D341Med (cell line): ENCODE data around the gene DBN1.

Source experiments
- DNase-seq: peaks from one replicate; pipeline ENCODE4 v3.0.0; 2012; ENCODE audit warnings: low spot score

The DBN1 gene

DNA sequence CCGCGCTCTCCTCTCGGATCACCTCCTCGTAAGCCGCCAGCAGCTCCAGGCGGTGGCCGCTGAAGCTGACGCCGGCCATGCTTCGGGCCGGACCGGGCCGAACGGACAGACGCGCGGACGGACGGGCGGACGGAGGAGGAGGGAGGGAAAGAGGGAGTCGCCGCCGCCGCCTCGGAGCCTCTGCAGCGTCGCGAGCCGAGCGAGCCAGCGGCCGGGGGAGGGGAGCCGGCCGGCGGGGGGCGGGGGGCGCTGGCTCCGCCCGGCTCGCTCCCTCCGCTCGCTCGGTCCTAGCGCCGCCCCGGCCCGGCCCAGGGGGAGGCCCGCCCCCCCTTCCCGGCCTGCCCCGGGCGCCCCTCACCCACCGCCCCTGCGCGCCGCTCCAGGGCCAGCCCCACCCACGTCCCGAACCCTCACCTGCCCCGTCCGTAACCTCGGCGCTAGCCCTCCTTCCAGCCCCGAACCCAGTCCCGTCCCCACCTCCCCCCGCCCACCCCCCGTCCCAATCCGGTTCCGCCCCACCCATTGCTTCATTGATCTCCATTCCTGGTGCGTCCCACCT is at the start of gene DBN1:
Gene DBN1 (minus strand): TSS at position 192 of the 559 bp plus-strand sequence. CDS start 113 bp downstream, at position 79.
- DNase-seq = peak; percentile 97

GRCh38 chr5:177520916-177521513 is 47.6 kb upstream of the DBN1 start:
- no peak for DNase-seq

- DNase-seq = no peak
These were observed 46.8 kb upstream of the DBN1 start for GRCh38 chr5:177520271-177520670.

- DNase-seq = no peak
These were observed 46.2 kb upstream of the DBN1 start for GRCh38 chr5:177519463-177520235.

DNA sequence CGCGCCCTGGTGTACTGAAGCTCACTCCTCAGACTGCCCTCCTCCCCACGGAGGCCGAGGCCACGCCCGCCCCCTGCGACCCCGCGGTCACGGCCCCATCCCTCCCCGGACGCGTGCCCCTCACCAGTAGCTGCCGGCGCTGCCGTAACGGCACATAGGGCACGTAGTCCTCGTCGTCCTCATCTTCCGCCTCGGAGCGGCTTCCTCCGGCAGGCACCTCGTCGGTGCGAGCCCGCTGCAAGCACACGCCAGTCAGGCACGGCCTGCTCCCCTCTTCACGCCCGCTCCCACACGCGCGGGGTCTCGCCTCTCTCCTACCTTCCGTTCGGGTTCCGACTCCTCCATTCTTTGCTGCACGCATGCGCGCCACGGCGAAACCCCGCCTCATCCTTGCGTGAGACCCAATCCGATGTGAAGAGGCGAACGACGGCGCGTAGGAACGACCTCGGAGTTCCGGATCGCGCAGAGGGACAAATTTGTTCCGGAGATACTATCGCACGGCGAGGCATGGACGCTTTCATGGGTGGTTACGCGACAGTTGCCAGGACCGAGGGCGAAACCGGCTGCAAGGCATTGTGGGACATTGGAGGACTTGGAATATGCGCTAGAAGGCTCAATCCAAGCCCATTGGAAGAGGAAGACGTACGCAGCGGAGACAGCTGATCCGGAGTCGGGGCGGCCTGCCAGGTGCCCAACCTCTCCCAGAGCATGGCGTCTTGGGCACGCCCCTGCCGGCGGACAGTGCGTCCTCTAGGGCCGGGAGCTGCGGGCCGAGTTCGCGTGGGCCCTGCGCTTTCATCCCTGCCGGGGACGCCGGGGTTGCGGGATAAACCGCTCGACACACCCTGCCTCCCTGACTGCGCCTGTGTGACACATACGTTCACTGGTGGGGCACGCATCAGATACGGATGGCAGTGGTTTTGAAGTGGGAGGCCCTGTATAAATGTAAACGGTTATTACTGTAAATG is 43.5 kb upstream of the DBN1 start, which contains the start of gene DDX41:
Gene DDX41 (minus strand): TSS at position 361 of the 968 bp plus-strand sequence. CDS start 16 bp downstream, at position 345.
- peak; percentile 96 for DNase-seq

- DNase-seq = no peak
These were observed 42.1 kb upstream of the DBN1 start for GRCh38 chr5:177515580-177515979.

- DNase-seq = no peak
These were observed 41.1 kb upstream of the DBN1 start for GRCh38 chr5:177514541-177514940.

DNA sequence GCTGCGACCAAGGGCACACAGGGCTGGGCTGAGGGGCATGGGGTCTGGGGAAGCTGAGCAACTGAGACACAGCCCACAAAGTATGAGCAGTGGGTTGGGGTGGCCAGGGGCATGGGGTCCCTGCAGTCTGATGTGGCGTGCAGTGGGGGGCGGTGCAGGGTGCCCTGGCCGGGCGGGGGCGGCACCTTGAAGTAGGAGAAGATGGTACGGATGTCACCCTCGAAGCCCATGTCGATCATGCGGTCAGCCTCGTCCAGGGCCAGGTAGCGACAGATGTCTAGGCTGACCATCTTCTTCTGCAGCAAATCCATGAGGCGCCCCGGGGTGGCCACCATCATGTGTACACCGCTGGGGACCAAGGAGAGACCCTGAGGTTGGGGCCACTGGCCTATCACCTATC is 40.1 kb upstream of the DBN1 start:
- DNase-seq = no peak

- DNase-seq = no peak
These were observed 39.4 kb upstream of the DBN1 start for GRCh38 chr5:177512736-177513380.

GRCh38 chr5:177511796-177512675 is 38.6 kb upstream of the DBN1 start:
- DNase-seq = no peak

DNA sequence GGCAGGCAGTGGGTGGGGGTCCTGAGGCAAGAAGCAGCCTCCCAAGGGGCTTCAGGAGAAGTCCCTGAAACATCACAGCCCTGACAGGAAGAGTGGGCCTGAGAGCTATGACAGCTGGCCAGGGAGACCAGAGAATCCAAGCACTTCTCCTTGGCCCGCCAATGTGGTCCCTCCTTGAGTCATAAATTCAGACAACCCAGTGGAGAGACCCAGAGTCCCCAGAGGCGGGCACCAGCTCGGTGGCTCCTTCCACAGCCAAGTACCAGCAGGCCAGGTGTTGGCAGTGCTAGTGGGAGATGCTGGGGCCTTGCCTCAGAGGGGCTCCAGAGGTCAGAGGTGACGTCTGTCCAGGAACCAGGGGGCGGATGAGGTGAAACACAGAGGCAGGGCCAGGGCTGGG is 37.7 kb upstream of the DBN1 start:
- DNase-seq = no peak

DNA sequence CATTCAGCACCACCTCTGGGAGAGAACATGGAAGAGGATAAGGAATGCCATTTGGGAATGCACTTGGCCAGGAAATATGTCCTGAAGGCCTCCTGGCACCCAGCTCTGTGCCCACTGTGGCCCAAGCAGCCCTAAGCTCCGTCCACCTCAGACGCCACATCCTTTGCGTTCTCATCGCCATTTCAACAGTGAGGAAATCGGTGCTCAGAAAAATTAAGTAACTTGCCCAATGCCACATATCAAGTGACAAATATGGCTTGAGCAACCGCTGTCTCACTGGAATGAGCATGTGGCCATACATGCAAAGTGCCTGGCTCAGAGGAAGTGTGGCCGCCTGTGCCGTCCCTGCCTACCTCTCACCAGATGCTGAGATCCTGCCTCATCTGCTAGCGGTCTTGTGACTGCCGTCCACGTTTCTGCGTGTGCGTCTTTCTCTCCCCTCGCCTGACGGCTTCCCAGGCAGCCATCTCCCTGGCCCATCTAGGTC is 37.2 kb upstream of the DBN1 start:
- no peak for DNase-seq

DNA sequence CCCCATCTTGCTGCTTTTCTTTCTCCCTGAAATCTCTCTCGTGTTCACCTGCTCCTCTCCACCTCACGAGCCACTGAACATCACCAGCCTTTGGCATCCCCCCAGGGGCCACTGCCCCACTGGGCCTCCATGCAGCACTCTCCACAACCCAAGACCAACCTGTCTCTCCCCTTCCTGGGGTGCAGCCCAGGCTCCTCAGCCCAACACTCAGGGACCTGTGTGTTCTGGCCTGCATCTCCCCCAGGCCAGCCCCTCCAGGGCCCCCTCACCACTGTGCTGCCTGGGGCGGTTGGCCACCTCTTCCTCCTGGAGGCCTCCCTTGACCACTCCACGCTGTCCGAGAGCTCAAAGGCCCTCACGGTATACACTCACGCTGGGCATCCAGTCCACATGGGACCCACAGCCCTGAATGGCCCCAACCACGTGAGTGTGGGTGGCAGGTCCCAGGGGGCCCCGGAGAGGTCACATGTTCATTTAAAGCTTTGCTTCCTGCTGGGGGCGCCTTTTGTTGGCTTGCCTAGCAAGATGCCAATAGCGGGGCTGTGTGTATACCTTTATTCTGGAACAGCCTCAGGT is 36.6 kb upstream of the DBN1 start:
- no peak for DNase-seq

GRCh38 chr5:177509381-177509951 is 36.0 kb upstream of the DBN1 start, which contains the start of gene DOK3:
Gene DOK3 (minus strand): TSS chr5:177509826. CDS start chr5:177509540, 286 bp downstream.
- no peak for DNase-seq

DNA sequence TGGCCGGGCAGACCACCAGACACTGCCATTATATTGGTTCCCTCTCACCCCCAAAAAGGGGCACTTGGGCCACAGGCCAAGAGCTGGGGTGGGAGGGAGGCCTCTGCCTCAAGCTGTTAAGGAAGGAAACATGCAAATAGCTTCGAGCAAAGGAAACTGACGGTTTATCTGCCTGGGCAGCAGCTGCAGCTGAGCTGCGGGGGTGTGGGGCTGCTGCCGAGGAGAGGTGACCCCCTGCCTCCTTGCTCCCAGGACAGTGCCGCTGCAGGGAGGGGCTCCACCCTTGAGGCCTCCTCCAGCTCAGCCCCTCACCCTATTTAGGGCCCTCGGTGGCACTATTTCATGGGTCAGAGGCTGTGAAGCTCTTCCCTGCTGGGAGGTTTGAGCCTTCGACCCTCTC is 35.4 kb upstream of the DBN1 start:
- no peak for DNase-seq

GRCh38 chr5:177508221-177508611 is 34.8 kb upstream of the DBN1 start:
- DNase-seq = no peak

DNA sequence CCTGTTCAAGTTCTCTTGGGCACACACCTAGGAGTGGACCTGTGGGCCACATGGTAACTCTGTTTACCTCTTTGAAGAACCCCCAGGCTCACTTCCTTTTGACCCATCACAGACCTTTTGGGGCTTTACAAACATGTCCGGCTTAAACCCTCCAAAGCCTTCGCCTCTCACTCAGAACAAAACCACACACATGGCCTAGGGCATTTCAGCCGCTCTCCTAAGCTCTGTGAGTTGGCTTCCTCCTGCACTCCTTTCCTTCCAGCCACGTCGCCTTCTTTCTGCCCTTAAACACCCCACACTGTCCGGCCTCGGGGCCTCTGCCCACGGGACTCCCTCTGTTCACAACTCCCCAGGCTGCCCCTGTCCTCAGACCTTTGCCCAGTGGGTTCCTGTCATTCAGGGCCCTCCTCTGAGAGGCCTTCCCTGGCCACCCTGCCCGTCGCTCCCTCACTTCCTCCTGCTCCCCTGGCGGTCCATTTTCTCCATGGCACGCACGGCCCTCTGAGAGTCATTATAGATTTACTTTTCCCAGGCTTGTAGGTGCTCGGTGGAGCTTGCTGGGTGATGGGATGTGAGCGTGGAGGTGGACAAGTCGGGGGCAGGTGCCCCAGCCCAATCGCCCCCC is 34.3 kb upstream of the DBN1 start:
- DNase-seq = no peak

GRCh38 chr5:177507165-177507564 is 33.7 kb upstream of the DBN1 start:
- DNase-seq = no peak

GRCh38 chr5:177505075-177505474 is 31.6 kb upstream of the DBN1 start:
- no peak for DNase-seq
